Lung (tissue), 12 donors: ENCODE data around the gene TRMT10B. TPM values are rescaled to one million over a fixed set of nuclear protein-coding genes. Genes with fewer than 3 reads are reported as not detected.
A peak's percentile ranks its signal among the peaks of the same experiment; 100 is the strongest.

Experiments used
- ATAC-seq: fragments of 200-7000 bp; cut with Tn5 transposase; one replicate; pipeline ENCODE4 v1.9.1; 2020; ENCODE audit warnings: moderate number of reproducible peaks; ENCODE audit not compliant: insufficient read depth, low FRiP score
- DNase-seq, 3 donors: peaks; one replicate each; pipeline ENCODE4 v3.0.0-alpha.2; 2013 to 2017
- H3K27ac ChIP-seq, 2 donors: one replicate each; pipeline ENCODE4 v1.5.1; 2013; ENCODE audit warnings: mild to moderate bottlenecking in 2 of 2, moderate library complexity in 2 of 2, control low read depth in 1 of 2, inconsistent platforms in 1 of 2, low read depth in 1 of 2, low read length in 1 of 2
- H3K27me3 ChIP-seq, 3 donors: one replicate each; pipeline ENCODE4 v1.5.1; 2013; ENCODE audit warnings: low read length in 2 of 3; ENCODE audit not compliant: control insufficient read depth in 3 of 3, insufficient read depth in 3 of 3
- H3K36me3 ChIP-seq, 4 donors: one replicate each; pipeline ENCODE4 v1.5.1; 2013; ENCODE audit warnings: low read length in 4 of 4, mild to moderate bottlenecking in 1 of 4, moderate library complexity in 1 of 4; ENCODE audit not compliant: control insufficient read depth in 4 of 4, insufficient read depth in 4 of 4
- H3K4me1 ChIP-seq, 5 donors: one replicate each; pipeline ENCODE4 v1.5.1; 2013; ENCODE audit warnings: low read length in 5 of 5, mild to moderate bottlenecking in 2 of 5, moderate library complexity in 1 of 5; ENCODE audit not compliant: control insufficient read depth in 5 of 5, insufficient read depth in 5 of 5
- H3K4me3 ChIP-seq: one replicate; pipeline ENCODE4 v1.5.1; 2013; ENCODE audit warnings: mild to moderate bottlenecking, control low read depth, moderate library complexity
- H3K9ac ChIP-seq, 2 donors: one replicate each; pipeline ENCODE4 v1.5.1; 2013; ENCODE audit warnings: low read length in 2 of 2, control low read depth in 1 of 2; ENCODE audit not compliant: insufficient read depth in 1 of 2
- H3K9me3 ChIP-seq, 4 donors: one replicate each; pipeline ENCODE4 v1.5.1; 2013; ENCODE audit warnings: low read length in 3 of 4, mild to moderate bottlenecking in 1 of 4, moderate library complexity in 1 of 4; ENCODE audit not compliant: control insufficient read depth in 4 of 4, insufficient read depth in 3 of 4
- WGBS, 2 donors: extraction: QIAGEN DNeasy Blood & Tissue Kit; methylation state at CpG; one replicate each; pipeline ENCODE4 v1.1.7; 2013; 5-methylcytosine and 5-hydroxymethylcytosine counted together
- polyA plus RNA-seq, 2 donors: library from polyadenylated mRNA; stranded (reverse); fragments of 200-250 nt; gene quantifications; one replicate each; pipeline ENCODE4 v1.2.1, GENCODE V29; 2013
- total RNA-seq, 2 donors: library from RNA; depleted of rRNA in 1 of 2; stranded (reverse); fragments of >200 nt in 1 of 2; gene quantifications; one replicate each; pipeline ENCODE4 v1.2.1, GENCODE V29; 2014 to 2021
- TF ChIP-seq, protein P1 (sequence below): IDR thresholded peaks from 2 replicates; pipeline ENCODE4 v1.5.1; 2012; ENCODE audit warnings: mild to moderate bottlenecking; ENCODE audit errors: control extremely low read depth, extremely low read depth
- donor health status: control.
- donor health status: control.
- donor health status: Bipolar disorder and iron deficiency.
- donor health status: healthy.
- donor health status: DM: yes; HTN: yes; CAD: no.

Gene TRMT10B
- total and polyA plus RNA-seq, 4 donors = 5.0 to 7.6 (median 5.7) TPM

DNA sequence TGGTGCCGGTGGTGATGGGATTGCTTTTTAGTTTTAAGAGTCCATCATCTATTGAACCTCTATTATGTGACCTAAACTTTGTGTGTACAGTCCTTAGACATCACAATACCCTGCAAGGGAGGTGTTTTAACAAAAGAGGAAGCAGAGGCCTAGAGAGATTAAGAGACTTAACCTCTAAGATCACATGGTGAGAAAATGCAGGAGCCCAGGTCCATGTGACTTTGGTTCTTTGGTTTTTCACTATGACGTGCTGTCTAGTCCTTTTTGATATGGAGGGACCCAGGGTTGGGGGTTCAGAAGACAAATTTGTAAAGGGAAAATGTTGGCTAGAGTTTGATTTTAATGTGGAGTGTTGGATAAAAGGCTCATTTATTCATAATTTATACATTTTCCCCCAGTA, 34.1 kb upstream of the TRMT10B start:
- Histone ChIP-seq H3K27me3 (no peaks in the 10 kb centered on the region), H3K27ac (no peak overlapping the region), H3K4me3 (no peak overlapping the region), H3K9ac (no peak overlapping the region), H3K4me1 (no peaks in the 10 kb centered on the region), H3K9me3 (peaks cover 0 to 4% (median 0%) of the 10 kb centered on the region in 4 donors), H3K36me3 (no peaks in the 10 kb centered on the region)
- DNase-seq (no peak), ATAC-seq (no peak)
- WGBS, 2 donors = 67 to 79% methylated on average over 2 of the region's 2 CpGs
- TF ChIP-seq, protein P1, sequence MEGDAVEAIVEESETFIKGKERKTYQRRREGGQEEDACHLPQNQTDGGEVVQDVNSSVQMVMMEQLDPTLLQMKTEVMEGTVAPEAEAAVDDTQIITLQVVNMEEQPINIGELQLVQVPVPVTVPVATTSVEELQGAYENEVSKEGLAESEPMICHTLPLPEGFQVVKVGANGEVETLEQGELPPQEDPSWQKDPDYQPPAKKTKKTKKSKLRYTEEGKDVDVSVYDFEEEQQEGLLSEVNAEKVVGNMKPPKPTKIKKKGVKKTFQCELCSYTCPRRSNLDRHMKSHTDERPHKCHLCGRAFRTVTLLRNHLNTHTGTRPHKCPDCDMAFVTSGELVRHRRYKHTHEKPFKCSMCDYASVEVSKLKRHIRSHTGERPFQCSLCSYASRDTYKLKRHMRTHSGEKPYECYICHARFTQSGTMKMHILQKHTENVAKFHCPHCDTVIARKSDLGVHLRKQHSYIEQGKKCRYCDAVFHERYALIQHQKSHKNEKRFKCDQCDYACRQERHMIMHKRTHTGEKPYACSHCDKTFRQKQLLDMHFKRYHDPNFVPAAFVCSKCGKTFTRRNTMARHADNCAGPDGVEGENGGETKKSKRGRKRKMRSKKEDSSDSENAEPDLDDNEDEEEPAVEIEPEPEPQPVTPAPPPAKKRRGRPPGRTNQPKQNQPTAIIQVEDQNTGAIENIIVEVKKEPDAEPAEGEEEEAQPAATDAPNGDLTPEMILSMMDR = no peak

DNA sequence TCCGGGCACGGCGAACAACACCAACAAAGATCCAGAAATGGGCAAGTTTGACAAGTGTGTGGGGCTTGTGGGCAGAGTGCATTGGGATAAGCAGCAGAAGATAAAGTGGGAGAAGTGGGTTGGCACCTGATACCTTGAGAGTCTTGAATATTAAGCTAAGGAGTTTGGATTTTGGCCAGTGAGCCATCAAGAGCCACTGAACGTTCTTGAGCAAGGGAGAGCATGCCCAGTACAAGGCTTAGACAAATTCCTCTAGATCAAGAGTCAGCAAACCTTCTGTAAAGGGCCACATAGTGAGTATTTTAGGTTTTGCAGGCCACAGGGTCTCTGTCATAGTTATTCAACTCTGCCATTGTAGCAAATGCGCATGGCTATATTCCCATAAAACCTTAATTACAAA, 26.6 kb upstream of the TRMT10B start:
- Histone ChIP-seq H3K9ac (no peak overlapping the region), H3K36me3 (no peaks in the 10 kb centered on the region), H3K27ac (no peak overlapping the region), H3K27me3 (peaks cover 0 to 17% (median 0%) of the 10 kb centered on the region in 3 donors), H3K9me3 (peaks cover 0 to 6% (median 0%) of the 10 kb centered on the region in 4 donors), H3K4me1 (no peaks in the 10 kb centered on the region), H3K4me3 (no peak overlapping the region)
- DNase-seq = peak in 1 of 3 donors; percentile 28
- WGBS, 2 donors = 66 to 86% methylated on average over 5 of the region's 5 CpGs
- no peak for ATAC-seq
- TF ChIP-seq, protein P1 = no peak

GRCh38 chr9:37729499-37729898, 24.1 kb upstream of the TRMT10B start:
- H3K36me3 ChIP-seq = no peaks in the 10 kb centered on the region
- no peak for DNase-seq
- no peak overlapping the region for H3K27ac ChIP-seq
- H3K4me1 ChIP-seq = no peaks in the 10 kb centered on the region
- TF ChIP-seq, protein P1 = no peak
- H3K4me3 ChIP-seq = no peak overlapping the region
- ATAC-seq = no peak
- H3K9me3 ChIP-seq = peaks cover 0 to 5% (median 0%) of the 10 kb centered on the region in 4 donors
- WGBS, 2 donors = 79 to 86% methylated on average over 9 of the region's 9 CpGs
- H3K27me3 ChIP-seq = peaks cover 0 to 17% (median 0%) of the 10 kb centered on the region in 3 donors
- H3K9ac ChIP-seq = no peak overlapping the region

GRCh38 chr9:37730256-37730655, 23.3 kb upstream of the TRMT10B start:
- Histone ChIP-seq H3K36me3 (no peaks in the 10 kb centered on the region), H3K4me3 (no peak overlapping the region), H3K27me3 (peaks cover 0 to 17% (median 0%) of the 10 kb centered on the region in 3 donors), H3K27ac (no peak overlapping the region), H3K4me1 (no peaks in the 10 kb centered on the region), H3K9ac (no peak overlapping the region), H3K9me3 (peaks cover 0 to 1% (median 0%) of the 10 kb centered on the region in 4 donors)
- no peak for ATAC-seq
- TF ChIP-seq, protein P1 = no peak
- 74 to 83% methylated on average over 3 of the region's 3 CpGs for WGBS, 2 donors
- no peak for DNase-seq
